Activated CD8-positive, alpha-beta memory T cell treated with anti-CD3 and anti-CD28 coated beads for 36 hours (primary cell): ENCODE results near the gene SPTBN1. TPM values are rescaled to one million over a fixed set of nuclear protein-coding genes. Genes with fewer than 3 reads are reported as not detected.
"Not testable (repeated sequence)": the region's sequence is repeated elsewhere in the genome, so short reads cannot be mapped to it uniquely, and the experiment has no call there.

Experiments
- CTCF ChIA-PET: fragments of 350-600 bp; sonication (Branson Sonifier 250); formaldehyde crosslinking; loops from one replicate; lab custom pipeline; 2021; ENCODE audit warnings: antibody characterized with exemption; lab: Charles Lee
- POLR2A ChIA-PET: fragments of 350-600 bp; sonication (Branson Sonifier 250); formaldehyde crosslinking; loops from one replicate; lab custom pipeline; 2021; ENCODE audit warnings: antibody characterized with exemption; lab: Charles Lee
- total RNA-seq, 2 experiments: library from RNA; stranded (reverse); gene quantifications; one replicate each; pipeline ENCODE4 v1.2.3, GENCODE V29; 2021

Gene SPTBN1
- total RNA-seq, 2 experiments from 2014 or later: 42.1 to 42.5 TPM

DNA sequence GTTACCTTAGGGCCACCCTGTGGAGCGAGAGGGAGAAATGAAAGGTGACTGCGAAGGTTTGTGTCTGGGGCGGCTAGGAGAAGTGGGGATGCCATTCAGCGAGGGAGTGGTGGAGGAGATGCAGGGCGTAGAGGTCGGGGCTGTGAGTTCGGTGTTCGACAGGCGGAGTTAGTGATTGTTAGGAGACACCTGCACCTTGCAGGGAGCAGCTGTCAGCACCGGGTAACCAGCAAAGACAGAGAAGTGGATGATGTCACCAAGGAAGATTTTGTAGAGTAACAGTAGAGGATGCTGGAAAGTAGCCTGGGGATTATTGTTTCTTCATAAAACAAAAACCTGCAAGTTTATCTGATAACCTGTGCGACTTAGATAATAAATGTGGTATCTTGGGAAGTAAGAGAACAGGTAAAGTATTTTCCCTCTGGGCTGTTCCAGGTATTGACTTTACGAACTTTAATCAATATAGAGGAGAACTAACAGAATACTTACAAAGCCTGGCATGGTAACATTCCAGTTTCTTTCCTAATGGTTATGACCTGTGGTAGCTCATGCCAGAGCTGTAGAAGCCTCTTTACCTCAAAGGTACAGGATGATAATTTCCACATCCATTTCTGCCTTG lies 63.8 kb downstream of the SPTBN1 start:
- ChIA-PET CTCF (interaction anchor here (0.5 to 1.0 kb wide), 3 partner anchors 49 to 185 kb away, joined by 3 to 4 read pairs (median 3); no protein-coding TSS in a partner anchor), POLR2A (no interaction called here)

- ChIA-PET POLR2A (no interaction called here), CTCF (interaction anchor here (0.5 to 1.0 kb wide), 5 partner anchors 50 to 184 kb away, joined by 3 to 5 read pairs (median 3); no protein-coding TSS in a partner anchor)
Measured at GRCh38 chr2:54520687-54521086, 64.6 kb downstream of the SPTBN1 start.

GRCh38 chr2:54522624-54523281 lies 66.6 kb downstream of the SPTBN1 start:
- ChIA-PET POLR2A (interaction anchor here (0.7 to 2.4 kb wide), 2 partner anchors 36 to 75 kb away, joined by 3 to 9 read pairs; no protein-coding TSS in a partner anchor), CTCF (interaction anchor here (0.6 to 3.9 kb wide), 10 partner anchors 11 to 316 kb away, joined by 3 to 33 read pairs (median 4); no protein-coding TSS in a partner anchor)

GRCh38 chr2:54523324-54523959 lies 67.3 kb downstream of the SPTBN1 start:
- POLR2A ChIA-PET: interaction anchor here (2.4 kb wide), 1 partner anchor 36 kb away, joined by 9 read pairs; no protein-coding TSS in a partner anchor
- CTCF ChIA-PET: interaction anchor here (0.6 to 3.9 kb wide), 10 partner anchors 12 to 315 kb away, joined by 3 to 33 read pairs (median 6); no protein-coding TSS in a partner anchor

- CTCF ChIA-PET: interaction anchor here (0.6 to 3.9 kb wide), 10 partner anchors 29 to 181 kb away, joined by 3 to 33 read pairs (median 4); no protein-coding TSS in a partner anchor
- POLR2A ChIA-PET: interaction anchor here (0.5 to 2.4 kb wide), 2 partner anchors 35 to 38 kb away, joined by 4 to 9 read pairs; no protein-coding TSS in a partner anchor
Measured at GRCh38 chr2:54524226-54524991, 68.3 kb downstream of the SPTBN1 start.

- ChIA-PET POLR2A (no interaction called here), CTCF (interaction anchor here (0.6 to 2.1 kb wide), 5 partner anchors 33 to 162 kb away, joined by 3 to 6 read pairs (median 4); no protein-coding TSS in a partner anchor)
Measured at GRCh38 chr2:54525321-54525720, 69.2 kb downstream of the SPTBN1 start.

GRCh38 chr2:54526226-54526879 lies 70.2 kb downstream of the SPTBN1 start:
- POLR2A ChIA-PET: no interaction called here
- CTCF ChIA-PET: interaction anchor here (1.0 to 1.7 kb wide), 3 partner anchors 33 to 161 kb away, joined by 4 to 5 read pairs (median 4); no protein-coding TSS in a partner anchor

DNA sequence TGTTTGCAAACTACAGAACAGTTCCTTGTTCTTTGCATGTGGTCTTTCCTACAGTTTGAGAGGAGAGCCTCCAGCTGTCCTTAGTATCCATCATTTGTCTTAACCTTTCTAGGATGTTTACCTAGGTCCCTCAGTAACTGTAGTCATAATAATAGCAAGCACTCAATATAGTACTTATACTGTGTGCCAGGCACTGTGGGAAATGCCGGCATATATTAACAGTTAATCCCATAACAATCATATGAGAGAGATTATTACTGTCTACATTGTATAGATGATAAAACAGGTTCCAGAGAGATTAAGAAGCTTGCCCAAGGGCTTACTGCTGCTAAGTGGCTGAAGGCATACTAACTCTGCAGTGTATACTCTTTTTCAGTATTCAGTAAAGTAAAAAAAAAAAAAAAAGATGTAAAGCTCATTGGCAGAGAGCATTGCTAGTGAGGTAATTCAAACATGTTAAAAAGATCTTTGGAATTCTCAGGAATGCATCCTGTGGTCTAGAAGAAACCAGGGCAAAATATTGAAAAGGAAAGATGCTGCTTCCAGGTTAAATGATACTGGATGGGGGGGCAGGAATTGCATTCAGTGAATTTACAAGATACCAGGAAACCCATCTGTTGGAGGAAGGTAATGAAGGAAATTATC lies 72.3 kb downstream of the SPTBN1 start:
- CTCF ChIA-PET: interaction anchor here (1.3 kb wide), 1 partner anchor 138 kb away, joined by 5 read pairs; no protein-coding TSS in a partner anchor
- POLR2A ChIA-PET: no interaction called here

DNA sequence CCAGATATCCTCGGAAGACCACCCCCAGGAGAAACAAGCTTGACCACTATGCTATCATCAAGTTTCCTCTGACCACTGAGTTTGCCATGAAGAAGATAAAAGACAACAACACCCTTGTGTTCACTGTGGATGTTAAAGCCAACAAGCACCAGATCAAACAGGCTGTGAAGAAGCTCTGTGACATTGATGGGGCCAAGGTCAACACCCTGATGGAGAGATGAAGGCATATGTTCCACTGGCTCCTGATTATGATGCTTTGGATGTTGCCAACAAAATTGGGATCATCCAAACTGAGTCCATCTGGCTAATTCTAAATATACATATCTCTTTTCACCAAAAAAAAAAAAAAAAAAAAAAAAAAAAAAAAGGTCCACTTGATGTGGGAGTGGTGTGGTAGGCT lies 73.4 kb downstream of the SPTBN1 start:
- POLR2A ChIA-PET: not testable (repeated sequence)
- CTCF ChIA-PET: interaction anchor here (0.7 kb wide), 1 partner anchor 446 kb away, joined by 4 read pairs; no protein-coding TSS in a partner anchor

- ChIA-PET CTCF (interaction anchor here (0.7 kb wide), 1 partner anchor 446 kb away, joined by 4 read pairs; no protein-coding TSS in a partner anchor), POLR2A (no interaction called here)
Measured at GRCh38 chr2:54529935-54530334, 73.8 kb downstream of the SPTBN1 start.

DNA sequence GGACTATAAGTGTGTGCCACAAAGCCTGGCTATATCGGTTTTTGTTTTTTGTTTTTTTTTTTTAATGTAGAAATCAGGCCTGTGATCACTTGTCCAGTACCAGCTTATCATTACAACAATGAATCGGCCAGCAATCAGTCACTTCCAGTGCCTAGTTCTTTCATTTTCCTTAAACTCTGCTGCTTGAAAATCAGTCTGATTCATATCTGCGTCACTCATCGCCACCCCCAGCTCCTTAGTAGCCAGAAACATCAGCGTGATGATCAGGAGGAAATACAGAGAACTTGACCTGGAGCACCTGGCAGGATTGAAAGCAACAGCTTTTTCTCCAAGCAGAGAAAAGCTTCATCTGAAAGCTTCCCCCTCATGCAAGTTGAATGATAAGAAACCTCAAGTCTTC lies 75.4 kb downstream of the SPTBN1 start:
- CTCF ChIA-PET: no interaction called here
- POLR2A ChIA-PET: no interaction called here

GRCh38 chr2:54534221-54534620 lies 78.1 kb downstream of the SPTBN1 start:
- POLR2A ChIA-PET: no interaction called here
- CTCF ChIA-PET: no interaction called here

GRCh38 chr2:54534625-54535024 lies 78.5 kb downstream of the SPTBN1 start:
- POLR2A ChIA-PET: no interaction called here
- CTCF ChIA-PET: no interaction called here

DNA sequence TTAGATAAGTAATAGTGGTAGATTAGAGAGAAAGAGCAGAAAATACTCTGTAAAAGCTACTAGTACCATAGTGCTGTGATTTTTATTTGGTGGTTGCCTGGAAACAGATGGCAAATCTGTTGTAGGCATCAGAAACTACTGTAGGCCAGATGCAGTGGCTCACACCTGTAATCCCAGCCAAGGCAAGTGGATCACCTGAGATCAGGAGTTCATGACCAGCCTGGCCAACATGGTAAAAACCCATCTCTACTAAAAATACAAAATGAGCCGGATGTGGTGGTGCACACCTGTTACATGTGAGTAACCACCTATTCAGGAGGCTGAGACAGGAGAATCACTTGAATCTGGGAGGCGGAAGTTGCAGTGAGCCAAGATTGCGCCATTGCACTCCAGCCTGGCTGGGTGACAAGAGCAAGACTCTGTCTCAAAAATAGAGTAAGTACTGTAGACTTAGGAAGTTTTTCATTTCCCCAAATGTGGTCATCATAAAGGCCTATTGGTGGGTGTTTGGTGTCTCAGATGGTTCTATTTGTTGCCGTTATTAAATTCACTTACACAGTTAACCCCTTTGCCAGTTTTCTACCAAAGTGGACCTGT lies 79.6 kb downstream of the SPTBN1 start:
- ChIA-PET POLR2A (no interaction called here), CTCF (no interaction called here)

DNA sequence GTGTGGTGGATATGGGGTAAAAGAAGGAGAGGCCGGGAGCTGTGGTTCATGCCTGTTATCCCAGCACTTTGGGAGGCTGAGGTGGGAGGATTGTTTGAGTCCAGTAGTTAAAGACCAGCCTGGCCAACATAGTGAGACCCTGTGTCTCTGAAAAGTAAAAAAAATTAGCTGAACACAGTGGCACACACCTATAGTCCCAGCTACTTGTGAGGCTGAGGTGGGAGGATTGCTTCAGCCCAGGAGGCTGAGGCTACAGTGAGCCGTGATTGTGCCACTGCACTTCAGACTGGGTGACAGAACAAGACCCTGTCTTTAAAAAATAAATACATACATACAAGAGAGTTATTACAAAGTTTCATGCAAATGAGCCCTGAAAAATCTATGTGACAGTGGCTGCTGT lies 80.6 kb downstream of the SPTBN1 start:
- ChIA-PET CTCF (no interaction called here), POLR2A (no interaction called here)

DNA sequence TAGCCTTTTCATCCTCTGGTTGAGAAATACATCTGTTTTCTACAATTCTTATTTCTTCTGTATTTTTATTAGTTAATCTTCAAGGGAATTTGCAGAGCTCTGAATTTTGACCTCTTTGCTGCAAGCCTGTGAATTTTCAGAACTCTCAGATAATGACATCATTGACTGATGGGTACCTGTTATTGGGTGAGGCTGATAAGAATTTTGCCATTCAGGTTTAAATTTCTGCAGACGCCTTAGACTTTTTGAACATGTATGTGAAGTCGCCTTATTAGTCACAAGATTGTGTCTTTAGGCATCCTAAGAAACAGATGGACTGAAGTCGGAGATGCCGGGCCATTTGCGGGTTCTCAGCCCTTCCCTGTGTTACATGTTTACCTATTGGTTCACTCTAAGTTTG lies 82.4 kb downstream of the SPTBN1 start:
- ChIA-PET POLR2A (no interaction called here), CTCF (no interaction called here)

DNA sequence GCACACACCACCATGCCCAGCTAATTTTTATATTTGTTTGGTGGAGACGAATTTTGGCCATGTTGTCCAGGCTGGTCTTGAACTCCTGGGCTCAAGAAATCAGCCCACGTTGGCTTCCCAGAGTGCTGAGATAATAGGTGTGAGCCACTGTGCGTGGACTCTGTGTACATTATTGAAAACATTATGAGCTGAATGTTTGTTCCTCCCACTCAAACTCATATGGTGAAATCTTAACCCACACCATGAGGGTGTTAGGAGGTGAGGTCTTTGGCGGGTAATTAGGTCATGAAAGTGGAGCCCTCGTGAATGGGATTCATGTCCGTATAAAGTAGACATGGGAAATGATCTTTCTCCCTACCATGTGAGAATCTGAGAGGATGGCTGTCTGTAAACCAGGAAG lies 83.6 kb downstream of the SPTBN1 start:
- ChIA-PET CTCF (no interaction called here), POLR2A (no interaction called here)
